Activated T-helper 2 cell treated with anti-CD3 and anti-CD28 coated beads, Interferon-gamma antibody, Interleukin-2, Interleukin-4, amounts not matched to agents 10 μg/mL and 5 μg/mL and 100 μg/mL, durations not matched to agents 14 hours and 24 hours and 36 hours (primary cell): ENCODE data around the gene INMT. TPM values are rescaled to one million over a fixed set of nuclear protein-coding genes. Genes with fewer than 3 reads are reported as not detected.

ENCODE experiments used
- DNase-seq: peaks from one replicate; pipeline ENCODE4 v3.0.0; 2021; ENCODE audit warnings: low spot score
- H3K27ac Mint-ChIP-seq: one replicate; pipeline ENCODE4 v1.8.0; 2021; ENCODE audit warnings: mixed read lengths
- H3K27me3 Mint-ChIP-seq: one replicate; pipeline ENCODE4 v1.8.0; 2021; ENCODE audit warnings: low read depth, mixed read lengths
- H3K36me3 Mint-ChIP-seq: one replicate; pipeline ENCODE4 v1.8.0; 2021; ENCODE audit warnings: low read depth, mixed read lengths
- H3K4me1 Mint-ChIP-seq: one replicate; pipeline ENCODE4 v1.8.0; 2021; ENCODE audit warnings: low read depth, mixed read lengths
- H3K4me3 Mint-ChIP-seq: one replicate; pipeline ENCODE4 v1.8.0; 2021; ENCODE audit warnings: low read depth, mild to moderate bottlenecking, moderate library complexity, mixed read lengths
- H3K9me3 Mint-ChIP-seq: one replicate; pipeline ENCODE4 v1.8.0; 2021; ENCODE audit warnings: mixed read lengths
- intact Hi-C: fragments of 100-400 bp; cut with micrococcal nuclease; formaldehyde crosslinking; loops from one replicate; pipeline ENCODE4 v1.15.1; 2023
- total RNA-seq: library from RNA; stranded (reverse); gene quantifications from 2 replicates; pipeline ENCODE4 v1.2.3, GENCODE V29; 2022

Gene INMT
- total RNA-seq = not detected in 2 replicates

DNA sequence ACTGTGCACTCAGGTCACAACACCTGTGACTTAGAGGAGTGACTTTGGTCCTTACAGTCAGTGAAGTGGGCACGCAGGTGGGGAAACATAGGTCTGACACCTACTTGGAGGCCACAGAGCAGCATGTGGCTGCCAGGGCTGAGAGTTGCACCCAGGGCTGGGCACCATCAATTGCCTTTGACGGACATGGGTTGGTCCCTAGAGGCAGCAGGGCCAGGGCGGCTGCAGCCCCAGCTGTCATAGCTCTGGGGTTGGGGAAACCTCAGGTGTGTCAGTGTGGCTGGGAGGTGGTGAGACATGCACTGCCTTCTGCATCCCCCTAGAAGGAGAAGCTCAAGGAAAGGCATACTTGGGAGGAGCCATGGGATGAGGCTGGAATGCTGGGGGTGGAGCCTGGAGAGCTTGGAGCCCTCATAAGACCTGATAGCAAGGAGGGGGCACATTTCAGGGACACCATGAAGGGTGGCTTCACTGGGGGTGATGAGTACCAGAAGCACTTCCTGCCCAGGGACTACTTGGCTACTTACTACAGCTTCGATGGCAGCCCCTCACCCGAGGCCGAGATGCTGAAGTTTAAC lies at the start of gene INMT:
Gene INMT, plus strand, starts transcription at position 440 of the 578 bp plus-strand sequence. Its CDS starts 16 bp downstream, at position 456.
- Mint-ChIP-seq H3K36me3 (no peaks in the 10 kb centered on the region), H3K27ac (no peak within 1 kb of the TSS), H3K27me3 (peaks cover 8% of the 10 kb centered on the region), H3K9me3 (no peaks in the 10 kb centered on the region), H3K4me1 (no peaks in the 10 kb centered on the region), H3K4me3 (no peak within 1 kb of the TSS)
- no peak for DNase-seq
- intact Hi-C loops = no loop called here

DNA sequence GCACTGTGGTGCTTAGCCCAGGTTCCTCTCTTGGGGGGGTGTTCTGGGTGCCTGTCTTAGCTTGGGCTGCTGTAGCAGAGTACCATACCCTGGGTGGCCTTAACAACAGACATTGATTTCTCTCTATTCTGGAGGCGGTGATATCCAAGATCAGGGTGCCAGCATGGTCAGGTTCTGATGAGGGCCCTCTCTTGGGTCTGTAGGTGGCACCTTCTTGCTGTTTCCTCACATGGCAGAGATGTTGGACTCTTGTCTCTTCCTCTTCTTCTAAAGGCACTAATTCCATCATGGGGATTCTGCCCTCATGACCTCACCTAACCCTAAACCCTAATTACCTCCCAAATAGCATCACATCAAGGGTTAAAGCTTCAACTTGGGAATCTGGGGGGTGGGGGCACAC lies 49.7 kb upstream of the INMT start:
- Mint-ChIP-seq H3K27ac (no peak overlapping the region), H3K4me3 (no peak overlapping the region), H3K27me3 (peaks cover 3% of the 10 kb centered on the region), H3K9me3 (no peaks in the 10 kb centered on the region), H3K4me1 (no peaks in the 10 kb centered on the region), H3K36me3 (no peaks in the 10 kb centered on the region)
- intact Hi-C loops = loop anchor here (1.0 kb wide), 1 partner anchor 38 kb away; no protein-coding TSS in a partner anchor
- no peak for DNase-seq

- intact Hi-C loops = no loop called here
- H3K36me3 Mint-ChIP-seq = no peaks in the 10 kb centered on the region
- no peak overlapping the region for H3K27ac Mint-ChIP-seq
Measured at GRCh38 chr7:30703756-30704155, 48.2 kb upstream of the INMT start.

DNA sequence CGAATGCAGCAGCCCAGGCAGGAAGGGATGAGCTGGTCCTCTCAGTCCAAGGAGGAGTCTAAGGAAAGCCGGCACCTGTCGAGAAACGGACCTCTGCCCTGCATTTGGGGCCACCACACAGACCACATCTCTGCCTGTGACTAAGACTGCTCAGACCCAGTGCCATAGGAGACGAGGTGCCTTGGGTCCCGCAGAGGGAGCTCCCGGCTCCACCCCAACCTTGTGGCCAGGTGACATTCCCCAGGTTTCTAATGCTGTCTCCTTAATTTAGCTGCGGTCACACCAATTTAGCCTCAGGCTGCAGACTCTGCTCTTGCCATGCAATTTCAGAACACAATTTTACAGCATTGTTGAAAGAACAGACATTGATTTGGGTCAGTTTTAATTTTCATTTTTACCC lies 46.9 kb upstream of the INMT start:
- Mint-ChIP-seq H3K27ac (no peak overlapping the region), H3K36me3 (no peaks in the 10 kb centered on the region), H3K27me3 (peaks cover 3% of the 10 kb centered on the region), H3K9me3 (no peaks in the 10 kb centered on the region), H3K4me1 (no peaks in the 10 kb centered on the region), H3K4me3 (no peak overlapping the region)
- no peak for DNase-seq
- intact Hi-C loops = no loop called here

More at GRCh38 chr7:30703756-30704155, 48.2 kb upstream of the INMT start:
- peaks cover 3% of the 10 kb centered on the region for H3K27me3 Mint-ChIP-seq
- no peaks in the 10 kb centered on the region for H3K9me3 Mint-ChIP-seq
- H3K4me3 Mint-ChIP-seq = no peak overlapping the region
- DNase-seq = no peak
- no peaks in the 10 kb centered on the region for H3K4me1 Mint-ChIP-seq

GRCh38 chr7:30705596-30705995 lies 46.3 kb upstream of the INMT start:
- DNase-seq = no peak
- Mint-ChIP-seq H3K9me3 (no peaks in the 10 kb centered on the region), H3K4me3 (no peak overlapping the region), H3K27ac (no peak overlapping the region), H3K36me3 (no peaks in the 10 kb centered on the region), H3K27me3 (peaks cover 3% of the 10 kb centered on the region), H3K4me1 (no peaks in the 10 kb centered on the region)
- intact Hi-C loops = no loop called here

- H3K27me3 Mint-ChIP-seq = peaks cover 3% of the 10 kb centered on the region
- no peak overlapping the region for H3K4me3 Mint-ChIP-seq
- H3K9me3 Mint-ChIP-seq = no peaks in the 10 kb centered on the region
- DNase-seq = no peak
- intact Hi-C loops = no loop called here
- no peaks in the 10 kb centered on the region for H3K4me1 Mint-ChIP-seq
- no peaks in the 10 kb centered on the region for H3K36me3 Mint-ChIP-seq
- no peak overlapping the region for H3K27ac Mint-ChIP-seq
Measured at GRCh38 chr7:30706316-30706715, 45.6 kb upstream of the INMT start.

- H3K36me3 Mint-ChIP-seq = no peaks in the 10 kb centered on the region
- no peak for DNase-seq
- no peaks in the 10 kb centered on the region for H3K4me1 Mint-ChIP-seq
- H3K27me3 Mint-ChIP-seq = peaks cover 3% of the 10 kb centered on the region
- no peak overlapping the region for H3K27ac Mint-ChIP-seq
- no peaks in the 10 kb centered on the region for H3K9me3 Mint-ChIP-seq
- no peak overlapping the region for H3K4me3 Mint-ChIP-seq
- intact Hi-C loops = no loop called here
Measured at GRCh38 chr7:30706908-30707307, 45.0 kb upstream of the INMT start.

DNA sequence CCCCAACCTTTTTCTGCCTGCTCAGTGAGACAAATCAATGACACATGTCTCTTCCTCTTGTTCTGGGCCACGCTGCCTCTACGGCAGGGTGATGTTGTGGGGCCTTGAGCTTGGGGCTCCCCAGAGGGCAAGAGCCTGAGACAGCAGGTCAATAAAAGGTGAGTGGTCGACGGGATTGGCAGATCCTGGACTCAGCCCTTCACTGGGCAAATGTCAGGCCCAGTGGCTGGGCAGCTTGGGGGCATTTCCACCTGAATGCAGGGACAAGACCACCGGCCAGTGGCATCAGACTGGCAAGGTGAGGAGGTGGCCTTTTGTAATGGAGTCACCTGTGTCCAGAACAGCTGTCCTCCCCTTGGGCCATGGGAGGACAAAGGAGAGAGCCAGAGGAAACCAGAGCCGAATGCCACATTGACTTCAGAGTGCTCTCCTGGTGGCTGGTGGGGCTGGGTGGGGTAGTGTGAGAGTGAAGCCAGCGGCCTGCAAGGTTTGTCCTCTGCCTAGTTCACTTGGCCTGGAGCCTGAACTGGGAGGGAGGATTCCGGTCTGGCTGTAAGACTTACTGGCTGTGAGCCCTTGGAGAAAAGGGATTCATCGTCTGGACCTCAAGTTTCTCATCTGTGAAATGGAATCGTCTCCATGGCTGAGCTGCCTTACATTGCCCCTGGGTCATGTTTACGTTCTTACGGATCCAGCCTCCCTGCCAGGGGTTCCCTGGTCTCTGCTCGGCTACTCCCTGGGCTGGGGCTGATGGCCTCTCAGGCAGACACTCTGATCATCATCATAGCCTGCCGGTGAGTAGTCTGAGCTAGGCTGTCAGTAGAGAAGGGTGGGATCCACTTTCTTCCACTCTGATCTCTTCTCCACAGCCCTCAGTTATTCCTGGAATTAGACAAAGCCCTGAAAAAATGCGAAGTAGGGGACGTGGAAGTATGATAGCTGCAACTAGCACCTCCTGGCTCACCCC lies 44.3 kb upstream of the INMT start:
- no peak for DNase-seq

GRCh38 chr7:30708412-30708811 lies 43.5 kb upstream of the INMT start:
- no peak for DNase-seq
- Mint-ChIP-seq H3K9me3 (no peaks in the 10 kb centered on the region), H3K4me3 (no peak overlapping the region), H3K4me1 (no peaks in the 10 kb centered on the region), H3K27ac (no peak overlapping the region), H3K36me3 (no peaks in the 10 kb centered on the region), H3K27me3 (no peaks in the 10 kb centered on the region)
- intact Hi-C loops = no loop called here

More for the DNA sequence above, 44.3 kb upstream of the INMT start:
- Mint-ChIP-seq H3K27me3 (peaks cover 3% of the 10 kb centered on the region), H3K9me3 (no peaks in the 10 kb centered on the region), H3K27ac (no peak overlapping the region), H3K4me1 (no peaks in the 10 kb centered on the region), H3K4me3 (no peak overlapping the region), H3K36me3 (no peaks in the 10 kb centered on the region)
- intact Hi-C loops = no loop called here

DNA sequence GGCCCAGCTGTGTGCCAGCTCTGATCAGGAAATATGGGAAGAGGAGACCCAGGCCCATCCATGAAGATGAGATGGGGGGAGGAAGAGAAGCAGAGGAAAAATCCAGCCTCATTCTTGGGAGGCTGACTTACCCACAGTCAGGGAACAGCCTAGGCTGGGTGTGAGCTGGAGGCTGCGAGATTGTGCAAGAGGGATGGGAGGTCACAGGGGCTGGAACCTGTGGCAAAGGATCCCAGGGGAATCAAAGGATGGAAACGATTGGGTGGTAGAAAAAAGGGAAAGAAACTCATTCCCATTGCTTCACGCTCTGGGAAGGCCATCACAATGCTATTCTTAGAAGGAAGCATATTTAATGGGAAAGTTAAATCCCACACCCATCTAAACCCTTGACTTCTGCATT lies 43.0 kb upstream of the INMT start:
- intact Hi-C loops = no loop called here
- H3K4me1 Mint-ChIP-seq = no peaks in the 10 kb centered on the region
- no peak for DNase-seq
- no peaks in the 10 kb centered on the region for H3K36me3 Mint-ChIP-seq
- H3K27me3 Mint-ChIP-seq = no peaks in the 10 kb centered on the region
- no peak overlapping the region for H3K4me3 Mint-ChIP-seq
- H3K27ac Mint-ChIP-seq = no peak overlapping the region
- H3K9me3 Mint-ChIP-seq = no peaks in the 10 kb centered on the region

DNA sequence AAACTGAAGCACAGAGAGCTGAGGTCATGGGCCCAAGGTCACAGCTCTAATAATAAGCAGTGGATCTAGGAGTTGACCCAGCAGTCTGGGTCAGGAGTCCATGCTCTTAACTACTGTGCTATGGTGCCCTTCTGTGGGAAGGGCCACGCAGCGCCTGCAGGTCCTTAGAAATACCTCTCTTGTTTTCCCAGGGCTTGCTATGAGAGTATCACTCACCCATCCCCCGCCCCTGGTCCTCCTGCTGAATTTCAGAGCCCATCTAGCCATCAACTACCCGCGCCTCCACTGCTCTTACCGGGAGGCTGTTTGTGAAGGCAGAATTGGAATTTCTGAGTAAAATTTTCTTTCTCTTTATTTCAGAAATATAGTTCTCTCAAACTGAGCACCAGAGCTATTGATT lies 42.4 kb upstream of the INMT start:
- no peak overlapping the region for H3K27ac Mint-ChIP-seq
- no peaks in the 10 kb centered on the region for H3K27me3 Mint-ChIP-seq
- intact Hi-C loops = no loop called here
- H3K9me3 Mint-ChIP-seq = no peaks in the 10 kb centered on the region
- no peaks in the 10 kb centered on the region for H3K36me3 Mint-ChIP-seq
- no peaks in the 10 kb centered on the region for H3K4me1 Mint-ChIP-seq
- no peak for DNase-seq
- no peak overlapping the region for H3K4me3 Mint-ChIP-seq

- Mint-ChIP-seq H3K36me3 (no peaks in the 10 kb centered on the region), H3K4me1 (no peaks in the 10 kb centered on the region)
- intact Hi-C loops = no loop called here
Measured at GRCh38 chr7:30710669-30711068, 41.3 kb upstream of the INMT start.

GRCh38 chr7:30713392-30713791 lies 38.5 kb upstream of the INMT start:
- intact Hi-C loops = no loop called here
- no peak overlapping the region for H3K4me3 Mint-ChIP-seq
- no peak overlapping the region for H3K27ac Mint-ChIP-seq
- DNase-seq = no peak
- H3K27me3 Mint-ChIP-seq = no peaks in the 10 kb centered on the region
- H3K36me3 Mint-ChIP-seq = peaks cover 13% of the 10 kb centered on the region
- H3K4me1 Mint-ChIP-seq = no peaks in the 10 kb centered on the region
- peaks cover 14% of the 10 kb centered on the region for H3K9me3 Mint-ChIP-seq

More at GRCh38 chr7:30710669-30711068, 41.3 kb upstream of the INMT start:
- no peaks in the 10 kb centered on the region for H3K27me3 Mint-ChIP-seq
- no peak overlapping the region for H3K4me3 Mint-ChIP-seq
- H3K27ac Mint-ChIP-seq = no peak overlapping the region
- no peak for DNase-seq
- H3K9me3 Mint-ChIP-seq = no peaks in the 10 kb centered on the region
